Measurements from ENCODE around the gene ZNF792.

ZNF792 gene

GRCh38 chr19:34984287-34984686 lies 20.3 kb upstream of the ZNF792 start:
- Histone ChIP-seq H3K4me2 (ENCODE audit: low read length) (no peak overlapping the region), H3K9ac (ENCODE audit: low read length) (no peak overlapping the region)

GRCh38 chr19:34983786-34984185 lies 19.8 kb upstream of the ZNF792 start:
- peaks cover 4% of the 10 kb centered on the region; the same call in 1 of the 2 replicates for H3K27me3 ChIP-seq (ENCODE audit: insufficient read depth, low read length)
- TF ChIP-seq CTCF (IDR thresholded peaks at IDR 0.05; ENCODE audit: low read length) (no peak), EZH2 (IDR thresholded peaks at IDR 0.05; ENCODE audit: borderline replicate concordance, low read length) (no peak)
- H3K9me2 ChIP-seq (ENCODE audit: low read depth, low read length): no peaks in the 10 kb centered on the region
- no peaks in the 10 kb centered on the region for H3F3A ChIP-seq (ENCODE audit: insufficient read depth, low read length)
- no peaks in the 10 kb centered on the region for H3K9me3 ChIP-seq (ENCODE audit: low read length)
- no peak overlapping the region for H3K27ac ChIP-seq (ENCODE audit: low read depth, low read length, poor library complexity, severe bottlenecking)
- H2AFZ ChIP-seq (ENCODE audit: low read length): no peak overlapping the region
- H4K20me1 ChIP-seq (ENCODE audit: insufficient read depth, low read length): no peaks in the 10 kb centered on the region
- H3K4me1 ChIP-seq (ENCODE audit: insufficient read depth, low read length, severe bottlenecking): no peaks in the 10 kb centered on the region
- H3K4me3 ChIP-seq (ENCODE audit: low read depth, low read length, poor library complexity, severe bottlenecking): no peak overlapping the region
- no peak overlapping the region for H3K9ac ChIP-seq (ENCODE audit: low read length)
- no peaks in the 10 kb centered on the region for H3K36me3 ChIP-seq (ENCODE audit: insufficient read depth, low read length)
- no peak overlapping the region for H3K4me2 ChIP-seq (ENCODE audit: low read length)
- H3K79me2 ChIP-seq (ENCODE audit: insufficient read depth, low read length): no peaks in the 10 kb centered on the region

More at GRCh38 chr19:34984287-34984686, 20.3 kb upstream of the ZNF792 start:
- Histone ChIP-seq H3K4me3 (ENCODE audit: low read depth, low read length, poor library complexity, severe bottlenecking) (no peak overlapping the region), H4K20me1 (ENCODE audit: insufficient read depth, low read length) (no peaks in the 10 kb centered on the region), H3K36me3 (ENCODE audit: insufficient read depth, low read length) (no peaks in the 10 kb centered on the region), H3K27ac (ENCODE audit: low read depth, low read length, poor library complexity, severe bottlenecking) (no peak overlapping the region), H3F3A (ENCODE audit: insufficient read depth, low read length) (no peaks in the 10 kb centered on the region), H3K4me1 (ENCODE audit: insufficient read depth, low read length, severe bottlenecking) (no peaks in the 10 kb centered on the region), H3K9me2 (ENCODE audit: low read depth, low read length) (no peaks in the 10 kb centered on the region), H2AFZ (ENCODE audit: low read length) (no peak overlapping the region), H3K9me3 (ENCODE audit: low read length) (no peaks in the 10 kb centered on the region), H3K79me2 (ENCODE audit: insufficient read depth, low read length) (no peaks in the 10 kb centered on the region), H3K27me3 (ENCODE audit: insufficient read depth, low read length) (peaks cover 9% of the 10 kb centered on the region)
- TF ChIP-seq EZH2 (IDR thresholded peaks at IDR 0.05; ENCODE audit: borderline replicate concordance, low read length): no peak

- Histone ChIP-seq H3K4me1 (ENCODE audit: insufficient read depth, low read length, severe bottlenecking) (no peaks in the 10 kb centered on the region), H3F3A (ENCODE audit: insufficient read depth, low read length) (no peaks in the 10 kb centered on the region), H3K27ac (ENCODE audit: low read depth, low read length, poor library complexity, severe bottlenecking) (no peak overlapping the region), H3K36me3 (ENCODE audit: insufficient read depth, low read length) (no peaks in the 10 kb centered on the region), H4K20me1 (ENCODE audit: insufficient read depth, low read length) (no peaks in the 10 kb centered on the region), H3K9ac (ENCODE audit: low read length) (no peak overlapping the region), H3K4me3 (ENCODE audit: low read depth, low read length, poor library complexity, severe bottlenecking) (no peak overlapping the region), H3K27me3 (ENCODE audit: insufficient read depth, low read length) (peaks cover 4% of the 10 kb centered on the region; the same call in 1 of the 2 replicates), H2AFZ (ENCODE audit: low read length) (no peak overlapping the region), H3K9me3 (ENCODE audit: low read length) (no peaks in the 10 kb centered on the region), H3K9me2 (ENCODE audit: low read depth, low read length) (no peaks in the 10 kb centered on the region), H3K79me2 (ENCODE audit: insufficient read depth, low read length) (no peaks in the 10 kb centered on the region), H3K4me2 (ENCODE audit: low read length) (no peak overlapping the region)
- TF ChIP-seq CTCF (IDR thresholded peaks at IDR 0.05; ENCODE audit: low read length): no peak
- TF ChIP-seq EZH2 (IDR thresholded peaks at IDR 0.05; ENCODE audit: borderline replicate concordance, low read length): no peak
Measured at GRCh38 chr19:34982275-34982674, 18.2 kb upstream of the ZNF792 start.
